ENCODE data around the gene TATDN3. TPM values are rescaled to one million over a fixed set of nuclear protein-coding genes. Genes with fewer than 3 reads are reported as not detected.
"Not testable (repeated sequence)": the region's sequence is repeated elsewhere in the genome, so short reads cannot be mapped to it uniquely, and the experiment has no call there.

The TATDN3 gene
- total RNA-seq, 2 experiments from 2014 or later, result 13.9 to 18.6 TPM

- Mint-ChIP-seq H3K9me3 (no peaks in the 10 kb centered on the region), H3K4me3 (peak within 1 kb of the TSS; percentile 94), H3K27ac (peak within 1 kb of the TSS; percentile 97), H3K27me3 (no peaks in the 10 kb centered on the region), H3K36me3 (peaks cover 14% of the 10 kb centered on the region), H3K4me1 (peaks cover 15% of the 10 kb centered on the region)
- POLR2A ChIA-PET, result interaction anchor here (0.6 to 3.8 kb wide), 10 partner anchors 10 to 291 kb away, joined by 3 to 22 read pairs (median 4); partner anchors contain the start of genes ATF3, NSL1 and TATDN3
- peak; percentile 99 for ATAC-seq (ENCODE audit: low read depth)
- peak; percentile 95 for DNase-seq
Observed at GRCh38 chr1:212857992-212858460, 66.3 kb downstream of the TATDN3 start, which contains the start of gene FLVCR1. Gene FLVCR1, plus strand, starts transcription at chr1:212858275. Its CDS starts 178 bp downstream, at chr1:212858453.

- peak; percentile 15 for ATAC-seq (ENCODE audit: low read depth)
- Mint-ChIP-seq H3K27ac (peak overlapping the region; percentile 97), H3K4me3 (peak overlapping the region; percentile 94), H3K4me1 (peaks cover 16% of the 10 kb centered on the region), H3K36me3 (peaks cover 12% of the 10 kb centered on the region), H3K27me3 (no peaks in the 10 kb centered on the region), H3K9me3 (no peaks in the 10 kb centered on the region)
- POLR2A ChIA-PET, result interaction anchor here (0.5 to 3.8 kb wide), 8 partner anchors 9 to 250 kb away, joined by 3 to 22 read pairs (median 5); partner anchors contain the start of genes ATF3, NSL1 and TATDN3
- DNase-seq, result peak; percentile 66
Observed at GRCh38 chr1:212858461-212859265, 67.0 kb downstream of the TATDN3 start.

- H3K4me3 Mint-ChIP-seq, result no peak overlapping the region
- POLR2A ChIA-PET, result no interaction called here
- no peak for ATAC-seq (ENCODE audit: low read depth)
- DNase-seq, result no peak
- peaks cover 20% of the 10 kb centered on the region for H3K4me1 Mint-ChIP-seq
- H3K36me3 Mint-ChIP-seq, result peaks cover 11% of the 10 kb centered on the region
- no peaks in the 10 kb centered on the region for H3K9me3 Mint-ChIP-seq
- no peak overlapping the region for H3K27ac Mint-ChIP-seq
- no peaks in the 10 kb centered on the region for H3K27me3 Mint-ChIP-seq
Observed at GRCh38 chr1:212860713-212861581, 69.3 kb downstream of the TATDN3 start.

GRCh38 chr1:212862111-212862690 lies 70.5 kb downstream of the TATDN3 start:
- H3K4me3 Mint-ChIP-seq, result no peak overlapping the region
- DNase-seq (no peak), ATAC-seq (ENCODE audit: low read depth) (no peak)
- POLR2A ChIA-PET, result no interaction called here
- peaks cover 16% of the 10 kb centered on the region for H3K4me1 Mint-ChIP-seq
- no peaks in the 10 kb centered on the region for H3K9me3 Mint-ChIP-seq
- H3K27me3 Mint-ChIP-seq, result no peaks in the 10 kb centered on the region
- peaks cover 16% of the 10 kb centered on the region for H3K36me3 Mint-ChIP-seq
- H3K27ac Mint-ChIP-seq, result no peak overlapping the region

GRCh38 chr1:212863345-212863744 lies 71.7 kb downstream of the TATDN3 start:
- H3K9me3 Mint-ChIP-seq; DNase-seq; H3K27ac Mint-ChIP-seq; H3K4me3 Mint-ChIP-seq; POLR2A ChIA-PET; ATAC-seq (ENCODE audit: low read depth); H3K27me3 Mint-ChIP-seq: not testable (repeated sequence)
- peaks cover 16% of the 10 kb centered on the region for H3K36me3 Mint-ChIP-seq
- peaks cover 16% of the 10 kb centered on the region for H3K4me1 Mint-ChIP-seq

- DNase-seq (no peak), ATAC-seq (ENCODE audit: low read depth) (no peak)
- Mint-ChIP-seq H3K36me3 (peaks cover 16% of the 10 kb centered on the region), H3K27ac (no peak overlapping the region), H3K27me3 (no peaks in the 10 kb centered on the region), H3K4me1 (peaks cover 12% of the 10 kb centered on the region), H3K4me3 (no peak overlapping the region), H3K9me3 (no peaks in the 10 kb centered on the region)
- POLR2A ChIA-PET, result no interaction called here
Observed at GRCh38 chr1:212864201-212864600, 72.5 kb downstream of the TATDN3 start.

Other genes with a start within 250 kb of the TATDN3 start
- gene ATF3, start 183.1 kb upstream of the TATDN3 start, total RNA-seq, result 10 to 100 TPM; 13.1 to 13.8 TPM
- gene BATF3, start 92.1 kb upstream of the TATDN3 start, total RNA-seq, result 10 to 100 TPM in 1 of 2 experiments, 1 to 10 TPM in 1; 9.8 to 13.2 TPM
- gene NSL1, start 117 bp upstream of the TATDN3 start, total RNA-seq, result 10 to 100 TPM; 38.1 to 38.2 TPM
- not detected for gene SPATA45, start 55.8 kb downstream of the TATDN3 start, total RNA-seq
- gene FLVCR1, start 66.4 kb downstream of the TATDN3 start, total RNA-seq, result 10 to 100 TPM; 10.6 to 12.9 TPM
- gene VASH2, start 158.6 kb downstream of the TATDN3 start, total RNA-seq, result under 1 TPM in 1 of 2 experiments, not detected in 1; 0.08 TPM
- gene ANGEL2, start 224.0 kb downstream of the TATDN3 start, total RNA-seq, result 10 to 100 TPM; 59.9 to 63.8 TPM

Data from activated naive CD8-positive, alpha-beta T cell treated with anti-CD3 and anti-CD28 coated beads, Interleukin-2, amount 10 ng/mL, durations not matched to agents 7 days and 5 days (primary cell).